Fibroblast of peridontal ligament (primary cell): ENCODE measurements around the gene FOXP4.
A peak's percentile ranks its signal among the peaks of the same experiment; 100 is the strongest.

ENCODE experiments used
- DNase-seq: peaks from one replicate; pipeline ENCODE4 v3.0.0-alpha.2; 2010; ENCODE audit errors: extremely low read depth

FOXP4 gene, protein sequence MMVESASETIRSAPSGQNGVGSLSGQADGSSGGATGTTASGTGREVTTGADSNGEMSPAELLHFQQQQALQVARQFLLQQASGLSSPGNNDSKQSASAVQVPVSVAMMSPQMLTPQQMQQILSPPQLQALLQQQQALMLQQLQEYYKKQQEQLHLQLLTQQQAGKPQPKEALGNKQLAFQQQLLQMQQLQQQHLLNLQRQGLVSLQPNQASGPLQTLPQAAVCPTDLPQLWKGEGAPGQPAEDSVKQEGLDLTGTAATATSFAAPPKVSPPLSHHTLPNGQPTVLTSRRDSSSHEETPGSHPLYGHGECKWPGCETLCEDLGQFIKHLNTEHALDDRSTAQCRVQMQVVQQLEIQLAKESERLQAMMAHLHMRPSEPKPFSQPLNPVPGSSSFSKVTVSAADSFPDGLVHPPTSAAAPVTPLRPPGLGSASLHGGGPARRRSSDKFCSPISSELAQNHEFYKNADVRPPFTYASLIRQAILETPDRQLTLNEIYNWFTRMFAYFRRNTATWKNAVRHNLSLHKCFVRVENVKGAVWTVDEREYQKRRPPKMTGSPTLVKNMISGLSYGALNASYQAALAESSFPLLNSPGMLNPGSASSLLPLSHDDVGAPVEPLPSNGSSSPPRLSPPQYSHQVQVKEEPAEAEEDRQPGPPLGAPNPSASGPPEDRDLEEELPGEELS

DNA sequence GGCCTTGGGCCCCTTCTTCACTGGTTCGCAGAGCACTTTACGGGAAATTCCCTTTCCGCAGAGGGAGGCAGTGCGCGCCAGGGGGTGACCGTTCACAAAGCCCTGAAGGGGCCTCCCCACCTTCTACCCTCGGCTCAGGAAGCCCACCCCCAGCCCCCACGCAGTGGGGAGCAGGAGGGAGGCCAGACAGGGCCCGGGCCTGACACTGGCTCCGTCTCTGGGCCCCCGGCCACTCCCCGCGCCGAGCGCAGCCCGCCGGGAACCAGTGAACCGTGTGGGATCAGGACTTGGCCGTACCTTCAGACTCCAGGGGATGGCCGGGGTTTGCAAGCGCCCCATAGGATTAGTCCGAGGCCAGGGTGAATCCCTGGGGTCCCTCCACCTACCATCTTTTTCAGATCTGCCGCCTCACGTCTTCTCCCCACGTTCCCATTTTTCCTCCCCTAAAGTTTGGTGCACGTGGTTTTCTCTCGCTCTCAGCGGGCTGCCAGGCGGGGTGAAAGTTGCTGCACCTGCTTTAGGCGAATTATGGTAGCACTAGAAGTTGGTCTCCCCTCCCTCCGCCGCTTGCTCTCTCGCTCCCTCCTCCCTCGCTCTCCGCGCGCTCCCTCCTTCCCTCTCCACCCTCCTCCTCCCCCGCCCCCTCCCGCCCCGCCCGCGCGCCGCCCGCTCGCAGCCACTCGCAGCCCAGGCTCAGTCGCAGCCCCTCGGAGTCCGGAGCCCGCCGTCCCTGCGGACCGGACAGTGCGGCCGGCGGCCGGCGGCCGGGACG is at the start of gene FOXP4:
FOXP4 (plus strand) TSS at position 679 of the 772 bp plus-strand sequence. CDS start 19,380 bp downstream, outside the sequence.
- DNase-seq: peak; percentile 92

- no peak for DNase-seq
Observed at GRCh38 chr6:41497573-41497972, 48.6 kb upstream of the FOXP4 start.

- DNase-seq: no peak
Observed at GRCh38 chr6:41497994-41498393, 48.2 kb upstream of the FOXP4 start.

- DNase-seq: no peak
Observed at GRCh38 chr6:41498968-41499599, 47.1 kb upstream of the FOXP4 start.

GRCh38 chr6:41500561-41500960 is 45.6 kb upstream of the FOXP4 start:
- DNase-seq: no peak

DNA sequence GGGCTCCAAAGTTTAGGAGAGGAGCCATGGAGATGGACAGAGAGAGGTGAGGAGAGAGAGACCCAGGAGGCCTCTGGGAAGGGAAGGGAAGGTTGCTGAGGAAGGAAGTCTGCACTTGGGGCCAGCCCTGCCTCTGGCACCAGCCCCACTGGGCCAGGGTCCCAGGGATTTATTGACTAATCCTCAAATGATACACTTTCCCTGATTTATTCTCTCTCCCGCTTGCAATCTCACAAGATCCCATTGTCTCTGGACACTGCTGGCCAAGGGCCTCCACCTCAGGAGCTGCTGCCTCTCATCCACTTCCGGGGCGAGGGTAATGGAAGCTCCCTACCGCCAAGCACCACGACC is 43.6 kb upstream of the FOXP4 start:
- no peak for DNase-seq

GRCh38 chr6:41502917-41503671 is 43.1 kb upstream of the FOXP4 start:
- peak; percentile 2 for DNase-seq

DNA sequence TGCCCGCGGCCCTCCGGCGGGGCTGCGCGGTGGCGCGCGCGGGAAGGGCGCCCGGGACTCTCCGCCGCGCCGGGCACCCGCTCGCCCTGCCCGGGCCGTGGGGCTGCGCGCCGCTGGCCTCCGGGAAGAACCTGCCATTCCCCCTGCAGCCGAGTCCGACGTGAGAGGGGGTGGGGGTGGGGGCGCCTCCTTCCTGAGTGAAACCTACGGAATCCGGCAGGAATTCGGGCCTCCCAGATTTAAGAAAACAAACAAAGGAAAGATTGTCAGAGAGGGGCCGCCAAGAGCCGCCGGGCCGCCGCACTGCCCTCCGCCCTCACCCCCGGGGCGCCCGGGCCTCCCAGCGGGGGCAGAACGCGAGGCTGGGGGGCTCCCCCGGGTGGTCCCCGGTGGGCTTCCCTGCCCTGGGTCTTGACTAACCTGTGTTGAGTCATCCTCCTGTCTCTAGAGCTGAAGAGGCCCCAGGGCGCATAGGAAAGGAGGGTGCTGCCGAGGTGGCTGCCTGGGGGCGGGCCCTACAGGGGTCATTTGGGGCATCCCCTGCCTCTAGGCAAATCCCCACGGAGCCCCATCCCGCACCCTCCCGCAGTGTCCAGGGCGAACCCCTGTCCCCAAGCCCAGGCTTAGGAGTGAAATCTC is 42.2 kb upstream of the FOXP4 start:
- DNase-seq: peak; percentile 10

GRCh38 chr6:41504466-41505121 is 41.6 kb upstream of the FOXP4 start:
- DNase-seq: peak; percentile 23

DNA sequence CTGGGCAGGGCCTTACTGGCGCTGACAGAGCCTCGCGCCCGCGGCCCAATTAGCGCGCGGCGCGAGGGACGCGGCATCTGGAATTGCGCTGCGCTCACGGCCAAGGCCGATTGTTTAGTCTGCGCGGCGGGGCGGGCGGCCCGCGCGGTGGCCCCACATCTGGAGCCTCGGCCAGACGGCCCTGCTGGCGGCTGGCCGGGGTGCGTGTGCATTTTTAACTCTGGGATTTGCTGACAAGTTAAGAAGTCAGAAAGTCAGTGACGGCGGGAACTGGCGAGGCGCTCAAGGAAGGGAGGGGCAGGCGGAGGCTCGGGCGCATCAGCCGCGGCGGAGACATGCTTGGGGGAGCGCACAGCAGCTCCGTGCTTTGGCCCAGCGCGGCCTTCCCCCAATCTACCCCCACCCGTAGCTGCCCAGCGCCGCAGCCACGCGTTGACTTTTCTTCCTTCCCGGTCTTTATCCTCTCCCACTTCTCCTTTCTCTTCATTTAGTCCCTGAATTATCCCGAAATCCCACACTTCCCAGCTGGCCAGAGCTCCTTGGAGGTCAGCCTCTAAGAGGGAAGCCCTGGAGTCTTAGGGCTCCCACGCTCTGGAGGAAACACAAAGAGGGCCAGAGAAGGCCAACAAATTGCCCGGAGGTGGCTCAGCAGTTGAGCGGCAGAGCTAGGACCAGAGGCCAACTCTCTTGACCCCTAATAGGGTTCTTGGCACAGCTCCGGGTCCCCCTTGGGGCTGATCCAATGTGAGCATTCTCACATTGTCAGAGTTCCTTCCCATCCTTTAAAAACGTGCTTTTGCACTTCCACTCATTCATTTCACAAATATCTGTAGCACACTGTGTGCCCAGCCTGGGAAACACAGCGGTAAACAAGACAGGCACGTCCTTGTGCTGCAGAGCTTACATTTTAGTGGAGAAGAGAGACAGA is 40.8 kb upstream of the FOXP4 start:
- peak; percentile 59 for DNase-seq

GRCh38 chr6:41508479-41508878 is 37.7 kb upstream of the FOXP4 start:
- no peak for DNase-seq

DNA sequence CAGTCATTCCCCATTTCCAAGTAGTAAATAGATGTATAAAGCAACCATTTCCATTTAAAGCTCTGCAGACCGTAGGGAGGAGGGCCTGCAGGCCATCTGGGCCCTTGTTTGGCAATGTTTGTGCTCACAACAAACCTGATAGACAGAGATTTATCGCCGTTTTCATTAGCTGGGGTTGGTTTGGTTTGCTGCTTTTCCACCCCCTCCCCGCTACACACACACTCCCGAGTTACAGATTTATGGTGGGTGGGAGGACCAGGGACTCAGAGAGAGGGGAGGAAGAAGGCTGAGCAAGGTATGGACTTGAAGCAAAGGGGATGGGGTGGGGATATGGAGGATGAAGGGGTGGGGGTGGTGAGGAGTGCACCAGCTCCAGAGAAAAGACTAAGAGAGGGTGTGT is 36.6 kb upstream of the FOXP4 start:
- DNase-seq: no peak

DNA sequence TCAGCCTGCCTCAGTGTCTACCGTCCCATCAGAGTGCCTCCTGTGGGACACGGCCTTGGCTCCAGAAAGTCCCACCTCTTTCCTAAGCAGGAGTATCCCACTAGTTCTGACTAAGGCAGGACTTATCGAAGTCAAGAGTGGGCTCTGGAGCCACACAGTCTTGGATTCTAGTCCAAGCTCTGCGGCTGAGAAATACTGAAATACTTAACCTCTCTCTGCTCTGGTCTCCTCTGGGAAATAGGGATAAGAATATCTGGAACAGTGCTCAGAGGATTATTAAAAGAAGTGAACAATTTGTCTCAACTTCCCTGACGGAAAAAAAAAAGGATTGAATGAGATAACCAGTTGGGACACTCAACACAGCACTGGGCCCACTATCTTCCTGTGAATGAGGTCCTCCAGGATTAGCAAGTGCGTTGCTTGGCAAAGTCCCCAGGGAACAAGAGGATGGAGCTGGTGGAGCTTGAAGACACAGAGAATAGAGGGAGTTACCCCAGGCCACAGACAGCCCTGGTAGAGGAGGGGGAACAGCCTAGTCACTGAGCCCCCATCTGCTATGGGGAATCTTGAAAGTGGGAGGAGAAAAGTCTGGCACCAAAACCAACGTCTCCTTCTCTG is 34.6 kb upstream of the FOXP4 start:
- no peak for DNase-seq

DNA sequence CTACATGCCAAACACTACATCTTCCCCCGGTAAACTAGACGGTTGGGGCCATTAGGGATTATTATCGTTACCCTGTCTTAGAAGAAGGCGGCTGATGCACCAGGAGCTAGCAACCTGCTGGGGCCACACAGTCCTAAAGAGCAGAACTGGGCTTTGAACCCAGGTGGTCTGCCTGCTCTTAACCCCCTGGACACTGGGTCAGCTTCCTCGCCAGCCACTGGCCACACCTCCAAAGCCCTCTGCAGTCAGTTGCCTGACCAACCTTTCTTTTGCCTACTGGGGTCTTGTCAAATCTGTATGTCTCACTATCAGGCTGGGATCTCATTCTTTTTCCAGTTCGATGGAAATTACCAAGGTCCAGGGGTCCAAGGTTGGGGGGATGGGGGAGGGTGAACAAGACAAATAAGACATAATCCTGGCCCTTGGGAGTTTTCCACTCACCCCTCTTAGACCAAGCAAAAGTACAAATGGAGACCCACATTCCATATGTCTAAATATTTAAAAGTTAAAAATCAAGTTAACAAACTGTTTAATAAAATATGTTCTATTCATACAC is 34.0 kb upstream of the FOXP4 start:
- DNase-seq: no peak

- DNase-seq: no peak
Observed at GRCh38 chr6:41515995-41516394, 30.2 kb upstream of the FOXP4 start.

DNA sequence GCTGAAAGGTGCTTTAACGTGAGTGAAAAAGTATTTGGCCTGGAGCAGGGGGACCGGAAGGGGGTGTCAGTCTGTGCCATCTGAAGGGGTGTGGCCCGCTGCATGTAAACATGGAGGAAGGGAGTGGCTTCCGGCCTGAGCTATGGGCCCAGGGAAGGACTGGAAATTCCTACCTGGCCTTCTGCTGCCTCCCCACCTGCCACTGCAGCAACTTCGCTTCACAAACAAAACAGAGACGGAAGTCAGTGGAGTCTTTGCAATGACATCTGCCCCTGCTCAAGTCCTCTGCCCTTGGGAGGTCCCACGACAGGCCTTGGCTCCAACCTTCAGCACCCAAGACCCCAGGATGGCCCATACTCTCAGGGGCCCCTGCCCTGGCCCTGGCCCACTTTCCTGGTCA is 28.1 kb upstream of the FOXP4 start:
- no peak for DNase-seq

DNA sequence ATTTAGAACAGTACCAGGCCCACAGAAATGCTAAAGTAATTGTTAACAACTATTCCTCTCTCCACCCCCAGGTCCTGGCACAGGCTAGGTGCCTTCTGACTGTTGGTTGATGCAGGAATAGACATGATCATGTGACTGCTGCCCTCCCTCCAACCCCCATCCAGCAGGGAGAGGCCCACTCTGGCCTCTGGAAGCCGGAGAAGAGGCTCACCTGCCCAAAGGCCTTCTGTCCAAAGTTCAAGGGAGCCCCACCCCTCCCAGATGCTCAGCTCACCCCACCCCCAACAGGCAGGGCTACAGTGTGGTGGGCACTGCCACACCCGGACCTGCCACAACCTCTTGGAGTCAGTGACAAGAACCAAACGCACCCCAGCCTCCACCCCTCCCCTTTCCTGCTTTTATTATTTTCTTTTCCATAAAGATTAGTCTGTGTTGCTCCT is 26.9 kb upstream of the FOXP4 start:
- DNase-seq: no peak
